ENCODE measurements around the gene SZT2.

SZT2 gene

DNA sequence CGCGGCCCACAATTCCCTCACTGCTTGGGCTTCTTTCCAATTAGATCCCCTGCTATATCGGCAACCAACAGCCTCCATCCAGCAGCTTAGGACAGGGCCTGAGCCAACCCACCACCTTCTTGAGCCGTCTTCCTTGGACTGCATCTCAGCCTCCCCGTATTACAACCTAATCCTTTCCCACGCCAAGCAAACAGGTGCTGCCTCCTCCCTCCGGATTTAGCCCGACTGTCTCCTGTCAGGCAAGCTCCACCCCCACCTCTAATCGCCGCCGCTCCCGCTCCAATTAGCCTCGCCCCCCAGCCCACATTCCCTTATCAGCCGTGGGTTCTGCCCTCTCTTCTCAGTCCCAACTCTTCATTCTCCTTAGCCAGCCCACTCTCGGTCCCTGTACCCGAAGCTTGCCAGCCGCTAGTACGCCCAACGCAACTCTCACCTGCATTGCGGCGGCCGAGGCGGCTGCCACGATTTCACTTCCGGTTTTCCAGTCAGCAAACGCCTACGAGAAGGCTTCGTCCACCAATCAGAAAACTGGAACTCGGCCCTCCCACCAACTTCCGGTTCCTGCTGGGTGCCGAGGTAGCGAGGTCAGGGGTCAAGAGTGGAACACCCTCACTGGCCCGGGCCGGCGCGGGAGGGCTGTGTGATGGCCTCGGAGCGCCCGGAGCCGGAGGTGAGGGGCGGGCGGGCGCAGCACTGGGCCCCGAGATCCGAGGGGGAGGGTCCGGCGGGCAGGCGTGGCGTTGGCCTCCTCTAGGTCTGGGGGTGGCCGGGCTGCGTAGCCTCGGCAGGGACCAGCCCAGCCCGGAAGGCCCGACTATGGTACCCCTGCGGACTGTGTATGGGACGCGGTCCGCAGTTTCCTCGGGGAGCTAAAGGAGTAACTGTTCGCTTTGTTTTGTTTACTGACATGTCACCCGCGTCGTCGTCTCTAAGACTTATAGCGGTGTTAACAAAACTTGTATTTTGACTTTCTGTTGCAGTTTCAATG lies at the start of gene SZT2, which contains the start of gene MED8:
TSS of gene SZT2 (plus strand) at position 574 of the 988 bp plus-strand sequence. CDS start at position 644, 70 bp downstream.
TSS of gene MED8 (minus strand) at position 475 of the 988 bp plus-strand sequence. CDS start at position 439, 36 bp downstream.
- peak; percentile 96 for DNase-seq

- no peak for DNase-seq
Observed at GRCh38 chr1:43340559-43340958, 49.1 kb upstream of the SZT2 start.

DNA sequence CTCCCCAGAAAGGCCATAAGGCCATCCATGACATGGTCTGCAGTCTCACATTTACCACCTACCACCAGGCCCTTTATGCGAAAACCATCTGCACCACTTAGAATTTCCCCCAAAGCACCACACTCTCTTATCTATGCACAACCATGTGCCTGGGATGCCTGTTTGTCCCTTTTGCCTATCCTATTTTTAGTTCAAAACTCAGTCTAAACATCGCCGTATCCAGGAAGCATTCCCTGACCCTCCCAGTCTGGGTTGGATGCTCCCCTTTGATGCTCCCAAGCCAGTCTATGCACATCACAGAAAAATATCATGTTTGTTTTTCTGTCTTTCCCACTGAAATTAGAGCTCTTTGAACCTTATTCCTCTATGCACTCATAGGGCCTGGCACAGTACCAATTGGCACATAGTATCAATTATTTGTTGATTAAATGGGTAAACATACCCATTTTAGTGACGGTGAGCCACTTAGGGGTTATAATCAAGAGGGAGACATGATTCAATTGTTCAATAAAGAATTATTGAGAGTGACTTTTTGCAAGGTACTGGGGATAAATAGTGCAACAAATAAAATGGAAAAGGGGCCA lies 45.3 kb upstream of the SZT2 start:
- no peak for DNase-seq

DNA sequence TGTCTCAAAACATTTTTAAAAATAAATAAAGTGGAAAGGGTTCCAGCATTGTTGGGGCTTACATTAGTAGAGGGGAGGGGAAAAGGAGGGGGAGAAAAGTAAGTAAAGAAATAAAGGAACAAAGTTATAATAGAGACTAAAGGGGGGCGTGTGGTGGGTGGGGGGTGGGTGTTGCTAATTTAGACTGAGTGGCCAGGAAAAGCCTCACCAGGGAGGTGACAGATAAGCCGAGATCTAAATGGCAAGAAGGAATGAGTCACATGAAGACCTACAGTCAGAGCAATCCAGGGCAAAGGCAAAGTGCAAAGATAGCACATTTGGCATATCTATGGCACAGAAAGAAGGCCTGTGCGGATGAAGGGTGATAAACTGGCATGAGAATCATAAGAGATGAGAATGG lies 44.6 kb upstream of the SZT2 start:
- DNase-seq, result no peak

- no peak for DNase-seq
Observed at GRCh38 chr1:43346636-43347035, 43.1 kb upstream of the SZT2 start.

- no peak for DNase-seq
Observed at GRCh38 chr1:43348343-43348808, 41.3 kb upstream of the SZT2 start.

DNA sequence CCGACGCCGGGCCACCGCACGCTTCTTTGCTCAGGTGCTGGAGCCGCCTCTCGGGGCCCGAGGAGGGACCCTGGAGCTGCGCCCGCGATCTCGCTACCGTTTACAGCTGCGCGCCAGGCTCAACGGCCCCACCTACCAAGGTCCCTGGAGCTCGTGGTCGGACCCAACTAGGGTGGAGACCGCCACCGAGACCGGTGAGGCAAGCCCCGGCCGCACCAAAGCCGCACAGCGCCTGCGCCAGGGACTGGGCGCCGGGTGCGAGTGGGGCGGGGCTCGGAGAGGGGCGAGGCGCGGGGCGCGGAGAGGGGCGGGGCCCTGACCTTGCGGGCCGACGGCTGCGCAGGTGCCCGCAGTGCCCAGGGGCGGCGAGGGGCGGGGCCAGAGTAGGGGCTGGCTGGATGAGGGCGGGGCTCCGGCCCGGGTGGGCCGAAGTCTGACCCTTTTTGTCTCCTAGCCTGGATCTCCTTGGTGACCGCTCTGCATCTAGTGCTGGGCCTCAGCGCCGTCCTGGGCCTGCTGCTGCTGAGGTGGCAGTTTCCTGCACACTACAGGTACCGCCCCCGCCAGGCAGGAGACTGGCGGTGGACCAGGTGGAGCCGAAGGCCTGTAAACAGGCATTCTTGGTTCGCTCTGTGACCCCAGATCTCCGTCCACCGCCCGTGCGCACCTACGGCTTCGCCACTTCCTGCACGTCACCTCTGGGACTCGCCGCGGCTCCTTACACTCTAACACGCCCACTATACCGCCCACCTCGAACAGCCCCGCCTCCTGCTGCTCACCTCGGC lies 40.7 kb upstream of the SZT2 start:
- peak; percentile 53 for DNase-seq

DNA sequence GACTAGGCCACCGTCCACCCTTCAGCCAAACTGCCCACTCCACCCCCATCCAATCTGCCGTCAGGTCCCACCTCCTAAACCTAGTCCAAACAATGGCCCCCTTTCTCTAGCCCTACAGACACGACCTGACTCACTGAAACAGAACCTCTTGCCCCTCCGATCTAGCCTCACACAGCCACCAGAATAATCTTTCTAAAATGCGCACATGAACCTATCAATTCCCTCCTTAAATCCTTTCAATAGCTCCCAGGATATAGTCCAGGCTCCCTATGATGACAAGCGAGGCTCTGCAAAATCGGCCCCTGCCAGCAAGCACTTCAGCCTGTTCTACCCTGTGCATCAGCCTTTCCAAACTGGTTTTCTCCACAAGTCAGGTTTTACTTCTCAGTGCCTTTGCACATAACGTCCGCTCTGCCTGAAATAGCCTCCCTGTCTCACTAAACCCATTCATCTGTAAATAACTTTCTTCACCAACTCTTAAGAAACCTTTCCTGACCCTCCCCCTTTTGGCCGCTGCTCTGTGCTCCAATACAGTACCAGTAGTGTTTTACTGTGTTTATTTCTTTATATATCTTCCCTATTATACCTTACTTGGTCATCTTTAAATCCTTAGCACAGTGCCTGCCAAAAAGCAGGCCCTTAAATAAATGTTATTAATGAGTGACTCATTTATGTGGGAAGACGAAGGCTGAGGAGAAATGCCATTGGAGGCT lies 39.9 kb upstream of the SZT2 start:
- DNase-seq, result no peak

GRCh38 chr1:43350976-43351375 lies 38.7 kb upstream of the SZT2 start:
- DNase-seq, result no peak

- DNase-seq, result no peak
Observed at GRCh38 chr1:43351421-43352350, 38.0 kb upstream of the SZT2 start.

DNA sequence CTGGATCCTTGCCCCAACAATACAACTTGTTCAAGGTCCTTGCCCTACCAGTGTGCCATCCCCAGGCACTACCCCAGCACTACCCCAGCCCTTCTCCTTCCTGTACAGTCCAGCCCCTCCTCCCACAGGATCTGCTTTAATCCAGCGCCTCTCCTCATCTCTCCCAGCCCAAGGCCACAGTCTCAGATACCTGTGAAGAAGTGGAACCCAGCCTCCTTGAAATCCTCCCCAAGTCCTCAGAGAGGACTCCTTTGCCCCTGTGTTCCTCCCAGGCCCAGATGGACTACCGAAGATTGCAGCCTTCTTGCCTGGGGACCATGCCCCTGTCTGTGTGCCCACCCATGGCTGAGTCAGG lies 37.4 kb upstream of the SZT2 start:
- DNase-seq, result no peak

- DNase-seq, result no peak
Observed at GRCh38 chr1:43352881-43353280, 36.8 kb upstream of the SZT2 start.

GRCh38 chr1:43354471-43354870 lies 35.2 kb upstream of the SZT2 start:
- no peak for DNase-seq

GRCh38 chr1:43354936-43355335 lies 34.8 kb upstream of the SZT2 start:
- no peak for DNase-seq

- no peak for DNase-seq
Observed at GRCh38 chr1:43357251-43357650, 32.4 kb upstream of the SZT2 start.

GRCh38 chr1:43358121-43358745 lies 31.5 kb upstream of the SZT2 start:
- peak; percentile 36 for DNase-seq

DNA sequence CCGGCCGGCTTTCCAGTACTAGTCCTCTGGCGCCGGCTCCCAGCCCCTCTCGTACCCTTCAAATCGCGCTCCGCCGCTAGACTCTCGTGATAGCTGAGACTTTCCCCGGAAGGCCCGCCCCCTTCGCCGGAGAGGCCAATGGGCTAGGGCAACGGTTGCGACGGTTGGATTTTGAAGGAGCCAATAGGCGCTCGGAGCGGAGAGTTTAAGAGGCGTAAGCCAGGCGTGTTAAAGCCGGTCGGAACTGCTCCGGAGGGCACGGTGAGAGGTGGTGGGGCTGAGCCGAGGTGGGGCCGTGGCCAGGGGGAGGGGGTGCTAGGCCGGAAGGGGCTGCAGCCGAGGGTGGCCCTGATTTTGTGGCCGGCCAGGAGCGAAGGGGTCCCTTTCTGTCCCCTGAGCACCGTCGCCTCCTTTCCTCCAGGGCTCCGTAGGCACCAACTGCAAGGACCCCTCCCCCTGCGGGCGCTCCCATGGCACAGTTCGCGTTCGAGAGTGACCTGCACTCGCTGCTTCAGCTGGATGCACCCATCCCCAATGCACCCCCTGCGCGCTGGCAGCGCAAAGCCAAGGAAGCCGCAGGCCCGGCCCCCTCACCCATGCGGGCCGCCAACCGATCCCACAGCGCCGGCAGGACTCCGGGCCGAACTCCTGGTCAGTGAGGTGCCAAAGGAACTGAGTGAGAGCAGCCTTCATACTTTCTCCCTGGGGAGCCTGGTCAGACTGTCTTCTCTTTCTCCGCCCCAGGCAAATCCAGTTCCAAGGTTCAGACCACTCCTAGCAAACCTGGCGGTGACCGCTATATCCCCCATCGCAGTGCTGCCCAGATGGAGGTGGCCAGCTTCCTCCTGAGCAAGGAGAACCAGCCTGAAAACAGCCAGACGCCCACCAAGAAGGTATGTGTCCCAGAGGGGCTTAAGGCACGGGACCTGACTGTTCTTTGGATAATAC lies 30.7 kb upstream of the SZT2 start, which contains the start of gene CDC20:
TSS of gene CDC20 (plus strand) at position 236 of the 948 bp plus-strand sequence. CDS start at position 471, 235 bp downstream.
- DNase-seq, result peak; percentile 99

DNA sequence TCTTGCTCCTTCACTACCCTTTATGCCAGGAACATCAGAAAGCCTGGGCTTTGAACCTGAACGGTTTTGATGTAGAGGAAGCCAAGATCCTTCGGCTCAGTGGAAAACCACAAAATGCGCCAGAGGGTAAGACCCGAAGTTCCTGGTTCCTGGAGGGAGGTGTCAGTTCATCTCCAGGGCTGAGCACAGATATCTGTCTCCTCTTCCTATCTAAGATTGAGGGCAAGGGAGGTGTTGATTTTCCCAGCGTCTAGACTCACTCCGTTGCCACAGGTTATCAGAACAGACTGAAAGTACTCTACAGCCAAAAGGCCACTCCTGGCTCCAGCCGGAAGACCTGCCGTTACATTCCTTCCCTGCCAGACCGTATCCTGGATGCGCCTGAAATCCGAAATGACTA lies 30.0 kb upstream of the SZT2 start:
- DNase-seq, result no peak

GRCh38 chr1:43360616-43361015 lies 29.1 kb upstream of the SZT2 start:
- no peak for DNase-seq
